Spleen (tissue), 11 donors: ENCODE data around the gene ANKRD24. TPM values are rescaled to one million over a fixed set of nuclear protein-coding genes. Genes with fewer than 3 reads are reported as not detected.

Experiments
- DNase-seq: peaks from one replicate; pipeline ENCODE4 v3.0.0-alpha.2; 2020
- H3K27ac ChIP-seq, 8 donors: fragments of 200-600 bp; sonication (generic) in 7 of 8; 1 replicate in 4 of 8; 2 replicates in 4 of 8; pipeline versions ENCODE4 v1.5.0 to v1.8.0; 2016 to 2021; ENCODE audit warnings: inconsistent platforms in 4 of 8, mild to moderate bottlenecking in 4 of 8, moderate library complexity in 1 of 8
- H3K27me3 ChIP-seq, 7 donors: fragments of 200-600 bp; sonication (generic) in 6 of 7; replicated peaks in 1 of 7; 1 replicate in 4 of 7; 2 replicates in 3 of 7; pipeline versions ENCODE4 v1.5.0 to v1.8.0; 2016 to 2021; ENCODE audit warnings: inconsistent platforms in 3 of 7, mild to moderate bottlenecking in 1 of 7
- H3K36me3 ChIP-seq, 6 donors: fragments of 200-600 bp; sonication (generic) in 5 of 6; 1 replicate in 4 of 6; 2 replicates in 2 of 6; pipeline versions ENCODE4 v1.5.0 to v1.8.0; 2016 to 2021; ENCODE audit warnings: inconsistent platforms in 2 of 6
- H3K4me1 ChIP-seq, 6 donors: fragments of 200-600 bp; sonication (generic) in 5 of 6; 1 replicate in 3 of 6; 2 replicates in 3 of 6; pipeline versions ENCODE4 v1.5.0 to v1.8.0; 2016 to 2021; ENCODE audit warnings: inconsistent platforms in 3 of 6
- H3K4me3 ChIP-seq, 8 donors: fragments of 200-600 bp; sonication (generic) in 7 of 8; 1 replicate in 4 of 8; 2 replicates in 4 of 8; pipeline versions ENCODE4 v1.5.0 to v1.8.0; 2016 to 2021; ENCODE audit warnings: inconsistent platforms in 4 of 8, mild to moderate bottlenecking in 4 of 8, moderate library complexity in 2 of 8
- H3K9me3 ChIP-seq, 8 donors: fragments of 200-600 bp; sonication (generic) in 7 of 8; 1 replicate in 4 of 8; 2 replicates in 4 of 8; pipeline versions ENCODE4 v1.5.0 to v1.8.0; 2016 to 2021; ENCODE audit warnings: inconsistent platforms in 4 of 8
- CTCF ChIP-seq, 11 experiments: fragments of 200-600 bp in 7 of 11; fragments of 450-650 bp in 4 of 11; sonication (generic) in 4 of 11; IDR thresholded peaks in 8 of 11; conservative IDR thresholded peaks in 3 of 11; 1 replicate in 7 of 11; 2 replicates in 4 of 11; pipeline versions ENCODE4 v1.4.0 to v1.8.0; 2016 to 2021; ENCODE audit warnings: antibody characterized with exemption in 11 of 11, inconsistent platforms in 4 of 11, mild to moderate bottlenecking in 1 of 11
- POLR2A ChIP-seq, 3 donors: fragments of 450-650 bp; IDR thresholded peaks; one replicate each; pipeline ENCODE4 v1.5.1; 2017; ENCODE audit warnings: antibody characterized with exemption in 3 of 3, mild to moderate bottlenecking in 1 of 3
- POLR2AphosphoS5 ChIP-seq, 3 donors: sonication (generic); formaldehyde crosslinking; IDR thresholded peaks; one replicate each; pipeline ENCODE4 v1.5.1; 2017; ENCODE audit warnings: antibody characterized with exemption in 3 of 3
- WGBS, 5 donors: extraction: QIAGEN DNeasy Blood & Tissue Kit in 3 of 5; methylation state at CpG; one replicate each; pipeline versions ENCODE4 v1.1.5 to v1.1.7; 2013 to 2018; 5-methylcytosine and 5-hydroxymethylcytosine counted together
- intact Hi-C: fragments of 100-400 bp; cut with DNase I; formaldehyde crosslinking; loops from one replicate; pipeline ENCODE4 v1.15.0; 2023; ENCODE audit warnings: low total_unique reads
- polyA plus RNA-seq, 3 donors: library from polyadenylated mRNA; stranded (reverse); fragments of 200-250 nt; gene quantifications; one replicate each; pipeline ENCODE4 v1.2.1, GENCODE V29; 2013
- total RNA-seq, 7 donors: library from RNA; depleted of rRNA in 3 of 7; stranded (reverse); fragments of >200 nt in 3 of 7; fragmentation: NEBNext Ultra II Directional in 4 of 7; extraction: Animal tissue kit (Norgen Biotek cat#: 25700) in 4 of 7; gene quantifications; one replicate each; pipeline versions ENCODE4 v1.1.0 to v1.2.1, GENCODE V29; 2016 to 2021
- donor health status: healthy with polysubstance abuse.
- donor health status: DM: no; HTN: no; CAD: no; lungs with moderate emphysema.
- donor health status: DM: no; HTN: no; CAD: no.
- donor health status: Bipolar disorder and iron deficiency.
- donor health status: healthy.
- donor health status: DM: no; HTN: no; CAD: no.
- donor health status: DM: yes; HTN: yes; CAD: no.

ANKRD24 gene
- total and polyA plus RNA-seq, 10 donors, result 0.67 to 2.2 (median 0.96) TPM

- intact Hi-C loops, result loop anchor here (5.0 to 10.0 kb wide), 2 partner anchors 58 to 190 kb away; no protein-coding TSS in a partner anchor
- Histone ChIP-seq H3K9me3 (no peaks in the 10 kb centered on the region), H3K4me1 (peaks cover 19 to 45% (median 31%) of the 10 kb centered on the region in 6 donors), H3K27ac (no peak overlapping the region), H3K4me3 (no peak overlapping the region), H3K36me3 (peaks cover 0 to 10% (median 0%) of the 10 kb centered on the region in 6 donors), H3K27me3 (peaks cover 0 to 5% (median 0%) of the 10 kb centered on the region in 7 donors)
- WGBS, 5 donors, result 88 to 95% (median 94%) methylated on average over 2 of the region's 2 CpGs
- TF ChIP-seq POLR2A (IDR thresholded peaks at IDR 0.05) (no peak), POLR2AphosphoS5 (IDR thresholded peaks at IDR 0.05) (no peak), CTCF (IDR thresholded peaks at IDR 0.05 in 8 of 11, conservative IDR thresholded peaks at IDR 0.05 in 3 of 11) (no peak)
- no peak for DNase-seq
Observed at GRCh38 chr19:4184718-4185352, 2.3 kb downstream of the ANKRD24 start.

GRCh38 chr19:4185413-4186086 lies 3.1 kb downstream of the ANKRD24 start:
- Histone ChIP-seq H3K4me1 (peaks cover 15 to 39% (median 27%) of the 10 kb centered on the region in 6 donors), H3K27me3 (peaks cover 0 to 5% (median 0%) of the 10 kb centered on the region in 7 donors), H3K27ac (no peak overlapping the region), H3K4me3 (no peak overlapping the region), H3K36me3 (peaks cover 0 to 3% (median 0%) of the 10 kb centered on the region in 6 donors), H3K9me3 (no peaks in the 10 kb centered on the region)
- no peak for TF ChIP-seq POLR2AphosphoS5 (IDR thresholded peaks at IDR 0.05)
- intact Hi-C loops, result loop anchor here (5.0 to 10.0 kb wide), 2 partner anchors 58 to 191 kb away; no protein-coding TSS in a partner anchor
- no peak for DNase-seq
- 73 to 80% (median 76%) methylated on average over 5 to 9 of the region's 9 CpGs for WGBS, 5 donors

- no peak for TF ChIP-seq POLR2A (IDR thresholded peaks at IDR 0.05)
- TF ChIP-seq CTCF (IDR thresholded peaks at IDR 0.05 in 8 of 11, conservative IDR thresholded peaks at IDR 0.05 in 3 of 11), result peak; percentile 43 to 84 (median 75)
- peak in 1 of 3 donors; percentile 15 for TF ChIP-seq POLR2AphosphoS5 (IDR thresholded peaks at IDR 0.05)
- H3K27ac ChIP-seq, result no peak overlapping the region
- intact Hi-C loops, result loop anchor here (5.0 to 10.0 kb wide), 2 partner anchors 59 to 192 kb away; no protein-coding TSS in a partner anchor
- H3K4me3 ChIP-seq, result no peak overlapping the region
- H3K4me1 ChIP-seq, result peaks cover 8 to 31% (median 19%) of the 10 kb centered on the region in 6 donors
- no peaks in the 10 kb centered on the region for H3K36me3 ChIP-seq
- 36 to 46% (median 45%) methylated on average over 19 to 22 of the region's 22 CpGs for WGBS, 5 donors
- no peaks in the 10 kb centered on the region for H3K9me3 ChIP-seq
- peaks cover 0 to 11% (median 0%) of the 10 kb centered on the region in 7 donors for H3K27me3 ChIP-seq
- DNase-seq, result peak; percentile 83
Observed at GRCh38 chr19:4186087-4186993, 3.9 kb downstream of the ANKRD24 start.
